GM12892 (cell line): Measurements from ENCODE around the gene USO1.

Experiments
- POLR2A ChIP-seq: IDR thresholded peaks from 2 replicates; pipeline ENCODE4 v1.6.1; 2011; ENCODE audit warnings: low read depth, low read length, control low read depth
- POLR2AphosphoS5 ChIP-seq: IDR thresholded peaks from 2 replicates; pipeline ENCODE4 v1.6.1; 2011; ENCODE audit warnings: low read depth, low read length, control low read depth
- TAF1 ChIP-seq: IDR thresholded peaks from 2 replicates; pipeline ENCODE4 v1.6.1; 2011; ENCODE audit warnings: low read depth, mild to moderate bottlenecking, control low read depth, low read length, borderline replicate concordance

- TF ChIP-seq POLR2A (peak; percentile 95), TAF1 (peak; percentile 92), POLR2AphosphoS5 (peak; percentile 94)
Observed at GRCh38 chr4:75724066-75724866, at the start of gene USO1.
